HepG2 (cell line): Measurements from ENCODE around the gene WDSUB1. TPM values are rescaled to one million over a fixed set of nuclear protein-coding genes. Genes with fewer than 3 reads are reported as not detected.

ENCODE experiments used
- ARID3A ChIP-seq: IDR thresholded peaks from 2 replicates; pipeline ENCODE4 v1.6.1; 2012; ENCODE audit warnings: low read depth, low read length, improper control_type of control experiment
- CSRNP2 ChIP-seq: sonication (generic); formaldehyde crosslinking; conservative IDR thresholded peaks from 2 replicates; pipeline ENCODE4 v1.8.0; 2022; ENCODE audit warnings: low read depth, missing genetic modification reagents
- DBP ChIP-seq: sonication (generic); formaldehyde crosslinking; IDR thresholded peaks from 2 replicates; pipeline ENCODE4 v1.4.0; 2020; ENCODE audit warnings: missing genetic modification reagents; ENCODE audit errors: not compliant biosample characterization
- DNMT1 ChIP-seq: sonication (generic); formaldehyde crosslinking; IDR thresholded peaks from 2 replicates; pipeline ENCODE4 v1.5.1; 2020; ENCODE audit warnings: mild to moderate bottlenecking, missing genetic modification reagents
- FOXA3 ChIP-seq: IDR thresholded peaks from 2 replicates; pipeline ENCODE4 v1.6.1; 2016; ENCODE audit warnings: missing genetic modification reagents, missing compliant biosample characterization
- HMG20B ChIP-seq: conservative IDR thresholded peaks from 2 replicates; pipeline ENCODE4 v1.6.1; 2016; ENCODE audit warnings: missing genetic modification reagents, missing compliant biosample characterization
- HNF4A ChIP-seq: sonication (generic); formaldehyde crosslinking; IDR thresholded peaks from 2 replicates; pipeline ENCODE4 v1.4.0; 2020; ENCODE audit warnings: missing genetic modification reagents
- ISL2 ChIP-seq: sonication (generic); formaldehyde crosslinking; IDR thresholded peaks from 2 replicates; pipeline ENCODE4 v1.5.0; 2020; ENCODE audit warnings: missing genetic modification reagents
- KLF9 ChIP-seq: IDR thresholded peaks from 2 replicates; pipeline ENCODE4 v1.6.1; 2016; ENCODE audit warnings: low read depth
- LCORL ChIP-seq, 2 experiments: fragments of 450-650 bp in 1 of 2; sonication (generic) in 1 of 2; formaldehyde crosslinking in 1 of 2; IDR thresholded peaks; 2 replicates each; pipeline versions ENCODE4 v1.5.0 to v1.6.1; 2017 to 2020; ENCODE audit warnings: antibody characterized with exemption in 1 of 2, missing genetic modification reagents in 1 of 2
- MNT ChIP-seq: fragments of 450-650 bp; IDR thresholded peaks from 2 replicates; pipeline ENCODE4 v1.6.1; 2016
- NFKBIZ ChIP-seq: IDR thresholded peaks from 2 replicates; pipeline ENCODE4 v1.6.1; 2018; ENCODE audit warnings: missing genetic modification reagents, missing compliant biosample characterization
- NR2C2 ChIP-seq: sonication (generic); formaldehyde crosslinking; IDR thresholded peaks from 2 replicates; pipeline ENCODE4 v1.4.0; 2020; ENCODE audit warnings: missing genetic modification reagents, mild to moderate bottlenecking, moderate library complexity, borderline replicate concordance
- RARG ChIP-seq: sonication (generic); formaldehyde crosslinking; IDR thresholded peaks from 2 replicates; pipeline ENCODE4 v1.4.0; 2020; ENCODE audit warnings: low read depth, mild to moderate bottlenecking, missing genetic modification reagents
- SETDB1 ChIP-seq: sonication (generic); formaldehyde crosslinking; IDR thresholded peaks from 2 replicates; pipeline ENCODE4 v1.5.1; 2020; ENCODE audit warnings: missing genetic modification reagents, mild to moderate bottlenecking, borderline replicate concordance
- SRY ChIP-seq: sonication (generic); formaldehyde crosslinking; IDR thresholded peaks from 2 replicates; pipeline ENCODE4 v1.8.0; 2022; ENCODE audit warnings: mild to moderate bottlenecking, missing genetic modification reagents
- U2AF2 ChIP-seq: fragments of 200-400 bp; formaldehyde crosslinking; IDR thresholded peaks from 2 replicates; pipeline ENCODE4 v1.6.1; 2017; ENCODE audit warnings: low read depth, mild to moderate bottlenecking, low read length
- ZMAT3 ChIP-seq: sonication (generic); formaldehyde crosslinking; conservative IDR thresholded peaks from 2 replicates; pipeline ENCODE4 v1.7.0; 2021; ENCODE audit warnings: missing genetic modification reagents
- ZMYM4 ChIP-seq: sonication (generic); formaldehyde crosslinking; IDR thresholded peaks from 2 replicates; pipeline ENCODE4 v1.8.1; 2023; ENCODE audit warnings: mild to moderate bottlenecking, missing genetic modification reagents
- ZNF20 ChIP-seq: sonication (generic); formaldehyde crosslinking; IDR thresholded peaks from 2 replicates; pipeline ENCODE4 v1.4.0; 2020; ENCODE audit warnings: mild to moderate bottlenecking, moderate library complexity, missing genetic modification reagents
- ZNF317 ChIP-seq: sonication (generic); formaldehyde crosslinking; IDR thresholded peaks from 2 replicates; pipeline ENCODE4 v1.5.0; 2020; ENCODE audit warnings: mild to moderate bottlenecking, missing genetic modification reagents
- ZNF44 ChIP-seq: sonication (generic); formaldehyde crosslinking; IDR thresholded peaks from 2 replicates; pipeline ENCODE4 v1.5.1; 2020; ENCODE audit warnings: mild to moderate bottlenecking, missing genetic modification reagents
- ZNF780A ChIP-seq: sonication (generic); formaldehyde crosslinking; IDR thresholded peaks from 2 replicates; pipeline ENCODE4 v1.8.0; 2022; ENCODE audit warnings: mild to moderate bottlenecking, missing genetic modification reagents, moderate library complexity
- ZNF83 ChIP-seq: sonication (generic); formaldehyde crosslinking; IDR thresholded peaks from 2 replicates; pipeline ENCODE4 v1.4.0; 2020; ENCODE audit warnings: missing genetic modification reagents, mild to moderate bottlenecking, borderline replicate concordance
- ZSCAN9 ChIP-seq: IDR thresholded peaks from 2 replicates; pipeline ENCODE4 v1.6.1; 2016; ENCODE audit warnings: borderline replicate concordance
- polyA plus RNA-seq, 8 experiments: library from polyadenylated mRNA; depleted of rRNA in 3 of 8; stranded (reverse) in 7 of 8; unstranded in 1 of 8; fragments of >200 nt; fragmentation: Illumina TruSeq in 4 of 8; extraction: Trizol in 4 of 8; gene quantifications; 2 replicates each; pipeline versions ENCODE4 v1.2.1 to v1.2.3, GENCODE V29; 2011 to 2016; ENCODE audit warnings: low read depth in 4 of 8, missing spikeins in 1 of 8, mixed read lengths in 1 of 8; ENCODE audit not compliant: insufficient read depth in 1 of 8
- total RNA-seq, 5 experiments: library from RNA; depleted of rRNA; stranded (reverse); fragments of >200 nt; fragmentation: Illumina TruSeq; extraction: Trizol; gene quantifications; 2 replicates each; pipeline ENCODE4 v1.2.3, GENCODE V29; 2016; ENCODE audit warnings: low read depth in 1 of 5

Gene WDSUB1
- total and polyA plus RNA-seq, 2 of the 13 experiments (the other 11 are each of a cell fraction or from before 2014, with no cell fraction given), result 10.1 to 10.7 TPM

- TF ChIP-seq FOXA3 (CRISPR knock-in tag), result 0 out of 2 replicates have a peak, but pooled peaks have one; percentile 27
- TF ChIP-seq NR2C2, result peak; percentile 35; the same call in 1 of the 2 replicates
- no peak for TF ChIP-seq SETDB1 (CRISPR knock-in tag)
- no peak for TF ChIP-seq KLF9 (CRISPR knock-in tag)
- peak; percentile 80; the same call in 1 of the 2 replicates for TF ChIP-seq ZNF83 (CRISPR knock-in tag)
- TF ChIP-seq ISL2 (CRISPR knock-in tag), result peak; percentile 16; the same call in 1 of the 2 replicates
- TF ChIP-seq ZNF780A (CRISPR knock-in tag), result 0 out of 2 replicates have a peak, but pooled peaks have one; percentile 23
- TF ChIP-seq ZNF20 (CRISPR knock-in tag), result peak; percentile 26; the same call in 1 of the 2 replicates
- no peak for TF ChIP-seq MNT
- peak; percentile 98 for TF ChIP-seq ZMAT3
- TF ChIP-seq NFKBIZ, result 0 out of 2 replicates have a peak, but pooled peaks have one; percentile 48
- peak; percentile 88; the same call in 1 of the 2 replicates for TF ChIP-seq SRY (CRISPR knock-in tag)
- TF ChIP-seq ZNF44 (CRISPR knock-in tag), result no peak
- peak; percentile 97 for TF ChIP-seq DNMT1 (CRISPR knock-in tag)
- TF ChIP-seq ARID3A, result no peak
- no peak for TF ChIP-seq U2AF2
- no peak for TF ChIP-seq LCORL (IDR thresholded peaks at IDR 0.05)
- no peak; the same call in none of the 2 replicates for TF ChIP-seq LCORL (CRISPR knock-in tag; IDR thresholded peaks at IDR 0.05)
- no peak for TF ChIP-seq HMG20B (CRISPR knock-in tag)
- peak; percentile 81 for TF ChIP-seq ZMYM4
- TF ChIP-seq HNF4A (CRISPR knock-in tag), result no peak
- no peak; the same call in 1 of the 2 replicates for TF ChIP-seq ZNF317 (CRISPR knock-in tag)
- peak; percentile 91 for TF ChIP-seq DBP (CRISPR knock-in tag)
- TF ChIP-seq RARG, result peak; percentile 82; the same call in 1 of the 2 replicates
- no peak for TF ChIP-seq ZSCAN9
- TF ChIP-seq CSRNP2, result no peak
These were observed at the start of gene WDSUB1 (continued) for GRCh38 chr2:159285929-159286708.
